Measurements from ENCODE around the gene SCAI.

DNA sequence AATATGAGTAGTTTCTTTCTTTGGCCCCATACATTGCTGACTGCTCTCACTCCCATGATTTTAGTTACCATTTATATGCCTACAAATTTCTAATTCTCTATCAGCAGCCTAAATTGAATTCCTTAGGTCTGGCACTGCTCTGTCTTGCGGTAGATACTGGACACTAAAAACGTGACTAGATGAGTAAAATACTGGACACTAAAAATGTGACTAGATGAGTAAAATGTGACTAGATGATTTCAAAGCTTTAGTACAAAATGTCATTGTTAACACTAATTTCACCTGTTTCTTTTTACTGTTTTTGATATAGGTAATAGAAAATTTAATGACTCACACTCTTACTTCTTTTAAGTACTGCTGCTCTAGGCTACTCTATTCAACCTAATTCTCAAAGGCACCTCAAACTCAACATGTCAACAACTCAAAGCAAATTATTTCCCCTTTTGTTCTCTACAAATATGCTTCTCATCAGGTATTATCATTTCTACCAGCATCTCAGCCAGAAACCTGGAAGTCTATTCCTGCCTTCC is 171.0 kb downstream of the SCAI start:
- TF ChIP-seq, protein P1, sequence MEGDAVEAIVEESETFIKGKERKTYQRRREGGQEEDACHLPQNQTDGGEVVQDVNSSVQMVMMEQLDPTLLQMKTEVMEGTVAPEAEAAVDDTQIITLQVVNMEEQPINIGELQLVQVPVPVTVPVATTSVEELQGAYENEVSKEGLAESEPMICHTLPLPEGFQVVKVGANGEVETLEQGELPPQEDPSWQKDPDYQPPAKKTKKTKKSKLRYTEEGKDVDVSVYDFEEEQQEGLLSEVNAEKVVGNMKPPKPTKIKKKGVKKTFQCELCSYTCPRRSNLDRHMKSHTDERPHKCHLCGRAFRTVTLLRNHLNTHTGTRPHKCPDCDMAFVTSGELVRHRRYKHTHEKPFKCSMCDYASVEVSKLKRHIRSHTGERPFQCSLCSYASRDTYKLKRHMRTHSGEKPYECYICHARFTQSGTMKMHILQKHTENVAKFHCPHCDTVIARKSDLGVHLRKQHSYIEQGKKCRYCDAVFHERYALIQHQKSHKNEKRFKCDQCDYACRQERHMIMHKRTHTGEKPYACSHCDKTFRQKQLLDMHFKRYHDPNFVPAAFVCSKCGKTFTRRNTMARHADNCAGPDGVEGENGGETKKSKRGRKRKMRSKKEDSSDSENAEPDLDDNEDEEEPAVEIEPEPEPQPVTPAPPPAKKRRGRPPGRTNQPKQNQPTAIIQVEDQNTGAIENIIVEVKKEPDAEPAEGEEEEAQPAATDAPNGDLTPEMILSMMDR (IDR thresholded peaks at IDR 0.05), result no peak
- TF ChIP-seq POLR2AphosphoS5 (IDR thresholded peaks at IDR 0.05; ENCODE audit: low read depth, low read length) (no peak), SIN3A (IDR thresholded peaks at IDR 0.05; ENCODE audit: borderline replicate concordance, insufficient read depth, low read depth, low read length) (no peak)

Data from Panc1 (cell line).